HG03342 (cell line): ENCODE measurements around the gene VAV3.

Experiments used
- ATAC-seq: cut with Tn5 transposase; IDR thresholded peaks from one replicate; pipeline ENCODE4 v1.9.1; 2021; ENCODE audit warnings: mild to moderate bottlenecking, moderate library complexity; ENCODE audit not compliant: unreplicated experiment

Gene VAV3

DNA sequence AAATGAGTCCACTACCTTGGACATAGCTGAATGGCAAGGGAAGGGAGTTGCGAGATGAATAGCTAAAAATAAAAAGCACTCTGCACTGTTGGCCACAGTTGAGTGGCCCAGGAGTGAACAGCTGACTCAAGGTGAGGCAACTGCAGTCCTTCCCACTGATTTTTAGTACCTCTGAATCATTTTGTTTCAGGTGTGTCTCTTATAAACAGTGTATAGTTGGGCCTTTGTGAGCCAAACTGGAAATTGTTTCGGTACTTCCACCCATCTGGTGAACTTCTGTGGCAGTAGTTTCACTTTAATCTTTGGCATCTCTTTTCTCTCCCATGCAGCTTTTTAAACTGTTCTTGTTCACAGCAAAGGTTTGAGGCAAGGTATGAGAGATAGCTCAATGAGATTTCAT lies 122.7 kb downstream of the VAV3 start:
- ATAC-seq, result no peak

DNA sequence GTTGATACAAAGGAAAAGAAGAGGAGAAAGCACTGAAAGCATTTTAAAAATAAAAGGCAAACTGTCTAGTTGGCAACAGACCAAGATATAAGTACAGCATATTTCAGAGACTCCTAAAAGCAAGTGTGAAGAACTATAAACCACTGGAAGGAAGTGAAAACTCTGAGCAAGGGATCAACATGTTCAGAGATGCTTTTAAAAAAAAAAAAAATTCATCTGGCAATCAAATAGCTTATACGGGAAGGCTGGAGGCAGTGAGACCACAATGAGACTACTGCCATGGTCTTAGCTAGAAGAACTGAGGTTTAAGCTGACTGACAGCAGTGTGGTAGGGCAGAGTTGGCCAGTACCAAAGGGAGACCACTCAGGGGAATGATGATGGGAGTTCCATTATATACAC lies 124.3 kb downstream of the VAV3 start:
- no peak for ATAC-seq

DNA sequence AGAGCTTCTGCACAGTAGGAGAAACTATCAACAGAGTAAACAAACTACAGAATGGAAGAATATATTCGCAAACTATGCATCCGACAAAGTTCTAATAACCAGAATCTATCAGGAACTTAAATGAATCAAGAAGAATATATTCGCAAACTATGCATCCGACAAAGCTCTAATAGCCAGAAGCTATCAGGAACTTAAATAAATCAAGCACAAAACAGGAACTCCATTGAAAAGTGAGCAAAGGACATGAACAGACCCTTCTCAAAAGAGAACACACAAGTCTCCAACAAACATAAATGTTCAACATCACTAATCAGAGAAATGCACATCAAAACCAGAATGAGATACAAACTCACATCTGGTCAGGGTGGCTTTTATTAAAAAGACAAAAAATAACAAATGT lies 126.9 kb downstream of the VAV3 start:
- no peak for ATAC-seq

DNA sequence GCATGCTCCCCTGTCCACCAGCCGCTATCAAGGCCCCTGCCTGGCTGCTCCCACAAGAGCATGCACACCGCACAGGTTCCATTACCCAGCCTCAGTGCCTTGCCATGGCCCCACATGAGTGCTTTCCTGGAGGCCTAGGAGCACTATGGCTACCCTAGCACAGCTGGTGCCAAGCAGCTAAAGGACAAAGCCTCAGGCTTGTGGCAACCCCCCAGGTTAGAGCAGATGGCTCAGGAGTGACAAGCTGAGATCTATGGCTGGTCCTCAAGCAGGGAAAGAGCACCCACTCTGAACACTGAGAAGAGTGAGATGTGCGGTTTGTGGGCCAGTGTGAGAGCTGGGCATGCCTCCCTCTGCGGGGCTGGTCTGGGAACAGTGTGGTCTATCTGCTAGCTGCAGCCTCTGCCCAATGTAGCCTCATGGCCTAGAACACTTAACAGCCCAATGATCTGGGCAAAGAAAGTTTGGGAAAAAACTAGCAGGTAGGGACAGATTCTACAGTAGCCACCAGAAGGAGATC lies 129.8 kb downstream of the VAV3 start:
- no peak for ATAC-seq

DNA sequence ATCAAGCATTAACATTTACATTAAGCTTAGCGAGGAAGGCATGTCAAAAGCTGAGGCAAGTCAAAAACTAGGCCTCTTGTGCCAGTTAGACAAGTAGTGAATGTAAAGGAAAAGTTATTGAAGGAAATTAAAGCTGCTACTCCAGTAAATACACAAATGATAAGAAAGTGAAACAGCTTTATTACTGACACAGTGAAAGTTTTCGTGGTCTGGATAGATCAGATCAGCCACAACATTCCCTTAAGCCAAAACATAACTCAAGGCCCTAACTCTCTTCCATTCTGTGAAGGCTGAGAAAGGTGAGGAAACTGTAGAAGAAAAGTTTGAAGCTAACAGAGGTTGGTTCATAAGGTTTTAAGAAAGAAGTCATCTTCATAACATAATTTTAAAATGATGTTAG lies 131.9 kb downstream of the VAV3 start:
- ATAC-seq, result no peak

DNA sequence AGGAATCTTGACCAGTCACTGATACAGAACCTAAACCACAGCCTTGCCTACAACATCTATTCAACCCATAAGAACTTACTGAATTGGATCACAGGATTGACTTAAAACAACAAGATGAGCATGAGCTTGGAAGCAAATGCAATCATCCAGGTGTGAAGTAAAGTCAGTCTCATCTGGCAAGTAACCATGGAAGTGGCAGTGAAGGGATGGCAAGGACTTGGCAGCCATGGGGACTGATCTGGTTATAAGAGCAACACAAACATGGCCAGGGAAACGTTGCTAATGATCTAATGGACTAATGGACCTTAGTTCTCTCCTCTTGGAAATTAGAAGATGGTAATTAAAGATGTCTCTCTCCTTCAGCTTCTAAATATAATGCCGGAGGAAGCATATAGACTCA lies 133.1 kb downstream of the VAV3 start:
- no peak for ATAC-seq

DNA sequence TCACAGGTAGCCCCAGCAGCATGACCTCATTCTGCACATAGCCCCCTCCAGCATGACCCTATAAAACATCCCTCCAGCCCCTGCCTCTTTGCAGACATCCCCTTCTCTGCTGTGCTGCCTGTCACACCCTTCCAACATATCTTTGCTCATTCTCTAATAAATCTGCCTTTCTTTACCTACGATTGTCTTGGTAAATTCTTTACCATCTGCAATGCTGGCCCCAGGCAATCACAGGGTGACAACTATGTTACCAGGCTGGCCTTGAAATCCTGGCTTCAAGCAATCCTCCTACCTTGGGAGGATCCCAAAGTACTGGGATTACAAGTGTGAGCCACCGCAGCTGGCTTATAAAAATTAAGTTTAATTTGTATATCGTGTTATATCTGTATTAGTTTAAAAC lies 134.5 kb downstream of the VAV3 start:
- no peak for ATAC-seq

DNA sequence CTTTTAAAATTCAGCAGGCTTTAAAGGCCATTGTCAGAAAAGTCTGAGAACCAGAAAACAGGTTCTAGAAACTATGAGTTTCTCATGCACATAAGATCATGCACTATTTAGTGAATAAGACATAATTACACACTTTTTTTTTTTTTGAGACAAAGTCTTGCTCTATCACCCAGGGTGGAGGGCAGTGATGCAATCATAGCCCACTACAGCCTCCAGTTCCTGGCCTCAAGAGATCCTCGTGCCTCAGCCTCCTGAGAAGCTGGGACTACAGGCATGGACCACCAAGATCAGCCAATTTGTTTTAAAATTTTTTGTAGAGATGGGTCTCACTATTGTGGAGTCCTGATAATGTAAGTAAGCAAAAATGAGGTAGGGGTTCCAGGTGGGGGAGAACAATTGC lies 134.9 kb downstream of the VAV3 start:
- ATAC-seq, result no peak

DNA sequence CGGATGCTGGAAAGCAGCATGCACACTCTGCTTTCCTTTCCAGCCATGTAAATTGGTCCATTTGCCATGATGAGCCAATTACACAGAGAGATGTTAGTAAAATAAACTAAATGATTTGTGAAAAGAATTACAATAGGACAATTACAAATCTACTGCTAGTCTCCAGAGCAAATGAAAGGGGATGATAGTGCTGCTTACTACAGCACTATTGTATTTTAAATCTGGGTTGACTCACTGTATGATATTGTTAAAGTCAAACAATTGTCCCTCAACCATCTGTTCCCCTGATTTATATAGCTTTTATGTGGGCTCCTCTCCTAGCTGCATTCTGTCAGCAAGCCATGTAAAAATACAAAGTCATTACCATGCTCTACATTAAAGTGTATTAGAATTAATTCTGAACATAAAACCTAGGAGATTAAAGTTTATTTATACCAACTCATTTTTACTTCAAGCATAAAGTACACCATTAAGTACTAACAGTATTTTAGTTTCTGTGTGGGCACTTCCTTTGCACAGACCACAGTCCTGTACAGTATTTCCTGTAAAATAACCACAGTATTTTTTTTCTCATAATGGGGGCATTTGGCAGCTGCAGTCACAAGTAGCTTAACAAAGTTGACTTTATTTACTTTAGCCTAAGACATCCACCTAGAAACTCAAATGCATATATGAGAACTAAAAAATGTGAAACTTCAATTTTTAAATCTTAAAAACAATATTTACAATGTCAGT lies 135.8 kb downstream of the VAV3 start:
- ATAC-seq, result no peak

DNA sequence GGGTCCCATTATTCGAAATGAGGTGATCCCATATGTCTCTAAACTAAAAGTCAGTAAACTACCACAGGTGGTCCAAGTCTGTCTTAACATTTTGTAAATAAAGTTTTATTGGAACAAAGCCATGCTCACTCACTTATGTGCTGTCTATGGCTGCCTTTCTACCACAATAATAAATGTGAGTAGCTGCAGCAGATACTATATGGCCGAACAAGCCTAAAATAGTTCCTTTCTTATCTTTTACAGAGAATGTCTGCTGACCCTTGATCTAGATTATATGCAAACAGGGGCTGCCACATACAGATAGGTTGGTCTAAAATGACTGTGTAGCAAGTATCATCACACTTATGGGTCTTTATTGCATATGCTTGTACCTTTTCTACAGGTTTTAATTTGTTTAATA lies 140.0 kb downstream of the VAV3 start:
- ATAC-seq, result no peak

DNA sequence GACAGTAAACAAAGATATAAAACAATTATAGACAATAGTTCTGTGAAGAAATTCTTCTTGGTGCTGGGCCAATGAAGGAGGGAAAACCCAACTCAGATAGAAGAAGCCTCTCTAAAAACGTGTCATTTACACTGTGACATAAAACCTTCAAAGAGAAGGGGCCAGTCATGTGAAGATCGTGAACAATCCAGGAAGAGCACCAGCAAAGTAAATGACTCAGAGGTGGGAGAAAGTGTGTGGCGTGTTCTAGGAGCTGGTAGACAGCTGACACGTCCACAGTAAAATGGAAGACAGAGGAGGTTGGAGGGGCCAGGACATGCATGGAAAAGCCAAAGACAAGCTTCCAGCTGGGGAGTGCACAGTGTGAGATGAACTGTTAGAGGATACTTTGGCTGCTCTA lies 143.6 kb downstream of the VAV3 start:
- ATAC-seq, result no peak

DNA sequence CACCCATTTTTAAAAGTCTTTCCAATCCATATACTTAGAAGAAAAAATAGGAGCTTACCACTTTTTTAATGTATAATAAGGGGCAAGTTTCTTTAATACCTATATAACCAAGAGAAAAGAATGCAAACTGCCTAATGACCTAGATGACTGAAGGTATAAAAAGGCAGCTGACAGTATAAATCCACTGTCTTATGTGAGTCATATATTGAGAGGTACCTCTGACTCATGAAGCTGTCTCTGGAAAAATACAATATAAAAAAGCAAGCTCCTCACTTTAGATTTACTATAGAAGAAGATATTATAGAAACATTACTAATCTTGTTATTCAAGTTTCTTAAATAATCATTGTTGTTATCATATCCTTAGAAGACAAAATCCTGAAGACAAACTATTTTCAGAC lies 144.2 kb downstream of the VAV3 start:
- no peak for ATAC-seq

DNA sequence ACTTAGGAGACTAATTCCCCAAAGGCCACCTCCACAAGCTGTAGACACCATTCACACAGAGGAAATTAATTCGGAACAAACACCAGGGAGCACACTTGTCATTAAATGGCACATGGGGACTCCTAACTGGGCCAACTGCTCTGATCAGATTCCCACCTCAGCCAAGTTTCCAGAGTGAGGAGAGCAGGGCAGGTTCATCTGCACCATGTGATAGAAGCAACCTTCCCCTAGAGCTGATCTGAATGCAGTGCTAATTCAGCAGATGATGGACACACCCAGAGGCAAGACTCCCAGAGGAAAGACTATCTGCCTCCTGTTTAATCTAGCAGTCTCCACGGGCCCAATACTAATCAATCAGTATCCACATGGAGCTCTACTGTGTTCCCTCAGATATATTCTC lies 147.0 kb downstream of the VAV3 start:
- ATAC-seq, result no peak

DNA sequence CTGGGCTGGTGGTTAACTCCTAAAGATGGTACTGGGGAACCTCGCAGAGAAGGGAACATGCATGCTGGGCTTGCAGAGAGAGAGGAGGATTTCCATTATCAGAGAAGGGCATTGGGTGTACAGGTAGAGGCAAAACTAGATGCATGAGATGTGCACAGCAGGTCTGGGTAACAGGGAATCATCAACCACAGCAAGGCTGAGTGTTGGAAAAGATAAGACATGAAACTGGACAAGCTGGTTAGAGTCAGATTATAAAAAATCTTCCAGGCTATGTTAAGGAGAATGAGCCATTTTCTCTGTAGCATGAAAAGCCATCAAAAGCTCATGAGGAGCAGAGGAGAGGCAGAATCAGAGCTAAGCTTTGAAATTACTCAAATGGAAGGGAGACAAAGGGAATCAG lies 147.8 kb downstream of the VAV3 start:
- no peak for ATAC-seq

DNA sequence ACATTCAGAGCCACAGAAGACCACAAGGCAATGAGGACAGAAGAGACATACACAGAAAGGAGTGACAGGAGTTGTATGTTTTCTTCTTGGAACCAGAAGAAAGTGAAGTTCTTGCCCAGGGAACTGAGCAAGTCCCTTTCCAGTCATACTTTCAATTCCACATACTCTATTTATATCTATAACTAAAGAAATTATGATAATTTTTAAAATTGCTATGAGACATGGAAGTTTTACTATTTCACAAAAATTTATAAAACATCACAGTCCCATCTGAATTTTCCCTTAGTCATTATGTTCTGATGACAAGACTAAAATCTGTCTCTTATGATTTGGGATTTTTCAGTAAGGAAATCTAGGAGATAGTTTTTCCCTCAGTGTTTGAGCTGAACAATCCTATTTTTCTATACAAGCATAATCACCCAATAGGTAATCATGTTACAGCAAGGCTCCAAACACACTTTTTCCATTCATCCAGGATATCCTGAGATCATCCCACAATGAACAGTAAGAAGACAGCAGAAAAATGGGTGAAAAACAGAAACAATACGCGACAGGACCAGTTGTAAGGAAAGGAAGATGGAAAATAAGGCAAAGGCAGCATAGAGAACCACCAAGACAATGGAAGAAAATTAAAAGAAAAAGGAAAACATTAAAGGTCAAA lies 154.6 kb downstream of the VAV3 start:
- ATAC-seq, result no peak

DNA sequence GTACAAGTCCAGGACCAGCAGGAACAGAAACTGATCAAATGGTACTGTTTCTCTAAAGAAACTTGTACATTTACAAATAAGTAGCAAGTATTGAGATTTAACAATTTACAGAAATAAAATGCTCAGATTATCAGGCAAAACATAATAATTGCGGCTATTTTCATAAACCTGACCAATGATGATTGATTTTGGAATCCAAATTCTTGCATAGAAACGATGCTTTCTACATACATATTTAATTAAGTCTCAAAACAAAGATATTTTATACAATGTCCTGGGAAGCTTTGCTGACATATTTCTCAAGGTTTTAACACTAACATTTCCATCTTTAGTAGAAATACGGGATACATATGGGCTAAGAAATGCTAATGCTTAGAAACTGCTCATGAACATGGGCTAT lies 157.1 kb downstream of the VAV3 start:
- ATAC-seq, result no peak

DNA sequence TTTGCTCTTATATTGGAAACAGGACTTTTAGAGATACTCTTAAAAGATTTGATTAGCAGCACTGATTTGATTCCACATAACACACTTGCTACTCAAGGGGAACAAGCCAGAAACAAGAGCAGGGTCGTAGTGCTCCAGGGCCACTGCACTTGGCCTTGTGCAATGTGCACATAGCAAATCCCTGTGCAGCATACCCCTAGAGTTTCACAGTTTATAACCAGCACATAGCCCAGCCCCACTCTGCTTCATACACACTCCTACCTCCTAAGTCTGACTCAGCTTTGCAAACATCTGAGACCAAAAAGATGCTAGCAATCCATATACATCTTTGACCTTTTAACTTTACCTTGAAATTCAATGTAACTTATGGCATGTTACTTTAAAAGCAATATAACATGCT lies 157.6 kb downstream of the VAV3 start:
- no peak for ATAC-seq

DNA sequence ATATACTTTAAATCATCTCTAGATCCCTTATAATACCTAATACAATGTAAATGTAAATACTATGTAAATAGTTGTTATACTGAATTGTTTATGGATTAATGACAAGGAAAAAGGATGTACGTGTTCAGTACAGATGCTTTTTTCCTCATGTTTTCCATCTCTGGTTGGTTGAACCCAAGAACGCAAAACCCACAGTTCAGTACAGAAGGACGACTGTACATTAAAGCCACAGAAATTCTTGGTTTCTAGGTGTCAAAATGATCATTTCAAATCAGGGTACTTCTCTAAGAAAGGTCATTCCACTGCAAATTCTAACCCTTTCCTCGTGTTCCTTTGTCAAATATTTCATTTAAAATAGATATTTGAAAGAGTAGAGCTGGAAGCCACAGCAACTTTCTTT lies 158.1 kb downstream of the VAV3 start:
- no peak for ATAC-seq

DNA sequence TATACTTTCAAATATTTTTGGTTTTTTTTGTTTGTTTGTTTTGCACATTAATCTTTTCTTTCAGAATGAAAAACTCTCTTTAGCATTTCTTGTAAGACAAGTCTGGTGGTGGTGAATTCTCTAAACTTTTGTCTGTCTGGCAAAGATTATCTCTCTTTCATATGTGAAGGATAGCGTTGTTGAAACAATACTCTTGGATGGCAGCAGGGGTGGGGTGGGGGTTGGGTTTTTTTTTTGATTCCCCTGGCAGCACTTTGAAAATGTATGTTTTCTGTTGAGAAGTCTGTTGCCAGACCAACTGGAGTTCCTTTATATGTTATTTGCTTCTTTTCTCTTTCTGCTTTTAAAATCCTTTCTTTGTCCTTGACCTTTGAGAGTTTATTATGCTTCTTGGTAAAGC lies 160.2 kb downstream of the VAV3 start:
- ATAC-seq, result no peak

DNA sequence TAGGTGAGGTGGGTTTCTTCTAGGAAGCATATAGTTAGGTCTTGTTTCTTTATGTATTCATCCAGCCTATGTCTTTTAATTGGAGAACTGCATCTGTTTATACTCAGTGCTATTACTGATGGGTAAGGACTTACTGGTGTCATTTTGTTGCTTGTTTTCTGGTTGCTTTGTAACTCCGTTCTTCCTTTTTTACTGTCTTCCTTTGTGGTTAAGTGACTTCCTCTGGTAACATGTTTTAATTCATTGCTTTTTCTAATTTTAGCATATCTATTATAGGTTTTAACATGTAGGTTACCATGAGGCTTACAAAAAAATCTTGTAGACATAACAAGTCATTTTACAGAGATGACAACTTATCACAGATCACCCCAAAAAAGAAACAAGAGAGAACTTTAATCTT lies 160.8 kb downstream of the VAV3 start:
- ATAC-seq, result no peak

DNA sequence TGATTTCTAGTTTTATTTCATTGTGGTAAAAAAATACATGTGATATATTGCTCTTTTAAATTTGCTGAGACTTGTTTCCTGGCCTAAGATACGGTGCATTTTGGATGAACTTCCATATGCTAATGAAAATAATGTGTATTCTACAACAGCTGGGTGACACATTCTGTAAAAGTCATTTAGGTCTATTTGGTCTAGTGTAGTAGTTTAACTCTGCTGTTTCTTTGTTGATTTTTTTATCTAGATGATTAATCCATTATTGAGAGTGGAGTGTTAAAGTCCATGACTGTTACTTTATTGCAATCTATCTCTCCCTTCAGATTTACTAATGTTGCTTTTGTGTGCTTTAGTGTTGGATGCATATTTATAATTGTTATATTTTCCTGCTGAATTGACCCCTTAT lies 161.4 kb downstream of the VAV3 start:
- no peak for ATAC-seq

DNA sequence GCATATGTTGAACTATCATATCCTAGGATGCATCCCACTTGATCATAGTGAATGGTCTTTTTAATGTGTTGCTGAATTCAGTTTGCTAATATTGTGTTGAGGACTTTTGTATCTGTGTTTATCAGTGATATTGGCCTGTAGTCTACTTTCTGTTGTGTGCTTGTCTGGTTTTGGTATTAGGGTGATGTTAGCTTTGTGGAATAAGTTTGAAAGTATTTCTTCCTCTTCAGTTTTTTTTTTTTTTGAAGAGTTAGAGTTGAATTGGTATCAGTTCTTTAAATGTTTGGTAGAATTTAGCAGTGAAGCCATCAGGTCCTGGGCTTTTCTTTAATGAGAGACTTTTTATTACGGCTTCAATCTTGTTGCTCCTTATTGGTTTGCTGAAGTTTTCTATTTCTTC lies 162.3 kb downstream of the VAV3 start:
- no peak for ATAC-seq

DNA sequence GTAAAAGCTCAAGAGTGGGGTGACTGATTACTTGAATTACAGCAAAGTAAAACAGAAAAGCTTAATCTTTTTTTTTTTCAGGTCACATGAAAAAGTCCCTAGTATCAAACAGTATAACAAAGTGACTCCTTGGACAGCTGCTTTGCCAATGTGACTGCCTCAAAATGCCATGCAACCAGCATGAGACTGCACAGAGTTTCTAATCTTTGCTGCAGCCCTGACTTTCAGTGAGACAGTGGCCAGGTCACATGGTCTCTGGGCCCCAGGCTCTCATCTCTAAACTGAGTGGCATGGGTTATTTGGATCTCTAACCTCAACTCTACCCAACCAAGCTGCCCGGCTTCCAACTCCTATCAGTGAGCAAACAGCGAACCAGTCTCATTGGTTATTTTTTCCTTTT lies 169.0 kb downstream of the VAV3 start:
- ATAC-seq, result no peak
